ENCODE measurements around the gene MYH14.

GRCh38 chr19:50255115-50255514 is 51.7 kb downstream of the MYH14 start:
- TF ChIP-seq SUZ12 (IDR thresholded peaks at IDR 0.05; ENCODE audit: extremely low read depth, insufficient read depth, insufficient read length) (no peak), YY1 (IDR thresholded peaks at IDR 0.05; ENCODE audit: insufficient read depth, insufficient read length) (no peak)

Data from NT2/D1 (cell line).